ENCODE measurements around the gene PARD6A. TPM values are rescaled to one million over a fixed set of nuclear protein-coding genes. Genes with fewer than 3 reads are reported as not detected.

The PARD6A gene
- total RNA-seq, 6 experiments from 2014 or later, result 0.55 to 1.1 (median 0.86) TPM

DNA sequence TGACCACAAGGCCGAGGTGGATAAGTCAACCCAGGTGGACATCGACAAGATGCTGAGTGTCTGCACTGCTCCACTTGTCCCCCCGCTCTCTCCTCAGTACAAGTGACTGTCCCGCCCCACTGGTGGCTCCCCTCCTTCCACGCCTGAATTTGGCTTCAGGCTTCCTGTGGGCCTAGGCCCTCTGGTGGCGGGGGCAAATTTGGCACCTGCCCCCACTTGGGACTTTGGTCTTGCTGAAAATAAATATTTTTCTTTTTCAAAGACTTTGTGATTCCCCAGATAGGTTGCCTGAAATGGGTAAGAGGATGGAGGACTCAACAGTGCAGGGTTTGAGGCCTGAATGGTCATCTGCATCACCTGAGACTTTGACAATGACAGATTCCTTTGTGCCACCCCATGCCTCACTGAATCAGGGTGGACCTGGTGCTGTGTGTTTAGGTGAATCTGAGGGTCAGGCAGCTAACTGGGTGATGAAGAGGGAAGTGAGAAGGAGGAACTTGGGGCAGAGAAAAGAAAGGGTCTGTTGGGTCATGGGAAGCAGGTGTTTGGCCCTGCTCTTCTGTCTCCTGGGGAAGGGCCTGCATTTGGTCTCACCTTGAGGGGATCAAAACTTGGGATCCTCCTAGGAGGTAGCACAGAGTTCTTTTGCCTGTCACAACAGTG is 7.9 kb downstream of the PARD6A start:
- Mint-ChIP-seq H3K27ac (no peak overlapping the region), H3K27me3 (ENCODE audit: insufficient read depth) (peaks cover 7% of the 10 kb centered on the region; the same call in 1 of the 2 replicates), H3K9me3 (no peaks in the 10 kb centered on the region), H3K4me3 (no peak overlapping the region), H3K4me1 (ENCODE audit: low read depth) (peaks cover 21% of the 10 kb centered on the region), H3K36me3 (ENCODE audit: low read depth) (no peaks in the 10 kb centered on the region)
- peak; percentile 9; the same call in 1 of the 2 replicates for TF ChIP-seq CTCF (IDR thresholded peaks at IDR 0.05)
- DNase-seq, result no peak

DNA sequence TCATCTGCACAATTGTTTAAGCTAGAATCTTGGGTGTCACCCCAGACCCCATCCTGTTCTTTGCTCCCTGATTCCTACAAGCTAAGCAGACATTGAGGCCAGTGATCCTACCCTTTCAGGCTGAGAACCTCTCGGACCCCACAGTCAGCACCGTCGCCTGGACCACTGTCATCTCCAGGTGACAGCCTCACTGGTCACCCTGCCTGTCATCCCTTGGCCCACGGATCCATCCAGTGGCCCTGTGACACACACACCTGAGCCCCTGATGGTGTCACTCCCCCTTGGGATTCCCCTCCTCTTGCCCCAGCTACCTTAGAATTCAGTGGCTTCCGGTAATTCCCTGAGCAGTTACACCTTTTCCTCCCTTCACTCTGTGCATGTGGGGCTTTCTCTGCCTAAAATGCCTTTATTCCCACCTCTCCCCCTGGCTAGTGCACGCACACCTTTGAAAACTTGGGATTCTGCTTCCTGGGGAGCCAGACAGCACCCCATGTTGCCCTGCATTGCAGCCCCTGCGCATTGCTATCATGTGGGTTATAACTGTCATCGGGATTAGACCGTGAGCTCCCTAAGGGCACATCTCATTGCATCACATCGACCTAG is 8.8 kb downstream of the PARD6A start:
- Mint-ChIP-seq H3K27ac (no peak overlapping the region), H3K36me3 (ENCODE audit: low read depth) (no peaks in the 10 kb centered on the region)

DNA sequence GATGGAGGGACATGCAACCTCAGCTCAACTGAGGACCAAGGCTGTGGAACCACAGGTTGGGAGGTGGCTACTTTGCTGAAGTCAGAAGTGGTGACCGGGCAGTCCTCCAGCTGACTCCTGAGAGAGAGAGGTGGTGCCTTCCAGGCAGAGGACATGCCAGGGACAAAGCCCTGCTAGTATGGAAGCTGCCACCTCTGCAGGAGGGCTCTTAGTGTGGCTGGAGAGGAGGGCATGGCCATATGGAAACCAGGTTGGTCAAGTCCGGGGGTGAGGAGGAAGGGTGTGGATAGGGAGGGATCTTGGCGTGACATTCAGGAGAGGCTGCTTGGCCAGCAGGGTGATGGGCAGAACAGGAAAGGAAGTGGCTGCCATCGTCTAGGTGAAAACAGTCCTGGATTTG is 11.5 kb downstream of the PARD6A start:
- no peak for DNase-seq
- Mint-ChIP-seq H3K36me3 (ENCODE audit: low read depth) (no peaks in the 10 kb centered on the region), H3K9me3 (no peaks in the 10 kb centered on the region), H3K27ac (no peak overlapping the region), H3K4me3 (no peak overlapping the region), H3K4me1 (ENCODE audit: low read depth) (peaks cover 10% of the 10 kb centered on the region), H3K27me3 (ENCODE audit: insufficient read depth) (peaks cover 5% of the 10 kb centered on the region; the same call in 1 of the 2 replicates)
- no peak for TF ChIP-seq CTCF (IDR thresholded peaks at IDR 0.05)

More for the DNA sequence above, 8.8 kb downstream of the PARD6A start:
- H3K27me3 Mint-ChIP-seq (ENCODE audit: insufficient read depth), result peaks cover 5% of the 10 kb centered on the region; the same call in 1 of the 2 replicates
- H3K4me1 Mint-ChIP-seq (ENCODE audit: low read depth), result peaks cover 21% of the 10 kb centered on the region
- H3K9me3 Mint-ChIP-seq, result no peaks in the 10 kb centered on the region
- no peak for DNase-seq
- TF ChIP-seq CTCF (IDR thresholded peaks at IDR 0.05), result no peak
- no peak overlapping the region for H3K4me3 Mint-ChIP-seq

DNA sequence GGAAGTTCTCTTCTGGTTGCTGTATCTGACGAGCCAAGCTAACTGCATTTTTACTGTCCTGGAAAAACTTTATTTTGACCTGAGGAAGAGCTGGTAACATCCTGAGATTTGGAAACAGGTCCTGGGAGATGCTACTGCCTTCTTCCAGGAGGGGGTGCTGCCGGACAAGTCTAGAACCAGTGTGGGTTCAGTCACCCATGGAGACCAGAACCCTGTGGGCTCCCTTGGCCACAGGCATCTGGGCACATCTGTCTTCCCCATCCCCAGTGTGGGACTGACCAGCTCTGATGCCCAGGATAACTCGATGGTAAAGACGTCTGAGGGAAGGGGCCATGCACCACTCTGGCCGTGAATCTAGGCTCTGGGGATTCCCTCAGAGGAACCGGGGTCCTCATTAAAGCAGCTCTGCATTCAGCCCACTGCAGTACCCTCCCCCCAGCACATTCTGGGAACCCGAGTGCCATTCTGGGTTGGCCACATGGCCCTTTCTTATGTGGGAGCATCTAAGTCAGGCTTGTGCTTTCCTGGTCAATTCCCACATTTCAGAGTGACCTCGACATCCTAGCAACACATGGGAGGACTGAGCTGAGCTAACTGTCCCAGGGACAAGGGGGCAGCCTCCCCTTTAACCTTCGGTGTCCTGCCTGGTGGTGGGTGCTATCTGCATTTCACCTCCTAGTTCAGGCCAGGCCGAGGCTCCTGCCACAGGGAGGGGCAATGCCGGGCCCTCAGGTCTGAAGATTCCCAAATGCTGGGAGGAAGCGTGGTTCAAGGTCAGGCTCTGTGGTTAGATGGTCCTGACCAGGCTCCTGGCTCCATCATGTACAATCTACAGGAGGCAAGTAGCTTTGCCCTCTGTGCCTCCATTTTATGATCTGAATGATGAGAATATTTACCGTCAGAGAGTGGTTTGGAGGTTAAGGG is 12.2 kb downstream of the PARD6A start:
- Mint-ChIP-seq H3K4me3 (no peak overlapping the region), H3K27ac (no peak overlapping the region), H3K36me3 (ENCODE audit: low read depth) (no peaks in the 10 kb centered on the region), H3K4me1 (ENCODE audit: low read depth) (peaks cover 8% of the 10 kb centered on the region), H3K9me3 (no peaks in the 10 kb centered on the region), H3K27me3 (ENCODE audit: insufficient read depth) (peaks cover 5% of the 10 kb centered on the region; the same call in 1 of the 2 replicates)
- TF ChIP-seq CTCF (IDR thresholded peaks at IDR 0.05), result peak; percentile 84
- DNase-seq, result peak; percentile 52

DNA sequence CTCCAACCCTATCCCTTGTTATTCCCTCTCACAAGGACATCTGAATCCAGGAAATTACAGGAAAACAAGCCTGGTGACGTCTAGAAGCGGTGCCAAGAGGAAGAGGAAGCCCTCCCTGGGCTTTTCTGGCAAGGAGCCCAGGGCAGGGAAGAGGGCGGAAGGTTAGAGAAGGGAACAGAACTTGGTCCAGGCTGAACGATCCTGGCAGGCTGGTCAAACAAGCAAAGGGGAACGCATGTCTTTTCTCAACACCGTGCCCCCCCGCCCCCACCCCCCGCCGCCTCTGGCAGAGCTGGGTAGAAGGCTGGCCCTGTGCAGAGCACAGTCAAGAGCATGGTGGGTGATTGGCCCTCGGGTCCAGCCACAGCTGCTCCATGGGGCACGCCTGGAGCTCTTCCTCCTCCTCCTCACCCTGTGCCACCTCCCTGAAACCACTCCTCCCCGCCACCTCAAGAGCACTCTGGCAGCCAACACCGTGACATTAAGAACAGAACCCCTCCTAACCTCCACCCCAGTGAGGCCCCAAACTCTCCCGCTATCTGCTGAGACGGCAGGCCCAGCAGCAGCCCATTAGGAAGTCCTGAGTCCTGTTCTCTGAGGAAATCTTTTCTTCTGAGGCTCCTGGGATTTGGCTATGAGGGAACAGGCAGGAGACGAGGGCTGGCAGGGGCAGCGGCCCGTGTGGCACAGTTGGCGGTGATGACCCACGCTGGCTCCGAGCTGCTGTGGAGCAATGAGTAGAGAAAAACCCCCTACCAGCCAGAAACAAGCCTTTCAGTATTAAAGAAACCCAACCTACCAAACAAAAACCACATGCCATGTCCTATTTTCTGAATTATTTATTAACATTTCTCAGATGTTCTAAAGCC is 13.2 kb downstream of the PARD6A start:
- TF ChIP-seq CTCF (IDR thresholded peaks at IDR 0.05), result no peak
- H3K4me1 Mint-ChIP-seq (ENCODE audit: low read depth), result peaks cover 8% of the 10 kb centered on the region
- H3K27ac Mint-ChIP-seq, result no peak overlapping the region
- H3K36me3 Mint-ChIP-seq (ENCODE audit: low read depth), result no peaks in the 10 kb centered on the region
- no peak for DNase-seq
- no peaks in the 10 kb centered on the region; the same call in 1 of the 2 replicates for H3K27me3 Mint-ChIP-seq (ENCODE audit: insufficient read depth)
- H3K9me3 Mint-ChIP-seq, result no peaks in the 10 kb centered on the region
- no peak overlapping the region for H3K4me3 Mint-ChIP-seq

Measured in HFFc6 (cell line).